ENCODE results near the gene ORM1.

ORM1 gene

DNA sequence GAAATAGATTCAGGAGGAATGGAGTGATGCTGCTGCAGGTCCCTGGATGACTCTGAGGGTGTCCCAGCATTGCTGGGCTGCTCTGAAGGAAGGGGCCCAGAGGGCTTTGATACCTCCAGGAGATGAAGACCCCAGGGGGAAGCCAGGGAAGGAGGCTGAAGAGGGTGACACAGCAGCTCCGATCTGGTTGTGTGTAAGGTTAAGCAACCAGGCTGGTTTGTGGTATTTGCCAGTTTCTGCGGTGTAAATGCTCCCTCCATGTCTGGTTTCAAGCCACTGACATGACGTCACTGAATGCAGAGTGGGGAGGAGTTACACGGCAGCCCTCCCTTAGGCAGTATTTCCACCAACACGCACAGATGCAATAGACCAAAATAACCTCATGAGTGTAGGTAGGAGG lies 40.0 kb upstream of the ORM1 start:
- no peak for TF ChIP-seq CTCF (IDR thresholded peaks at IDR 0.05; ENCODE audit: borderline replicate concordance, insufficient read depth, low read depth, low read length)
- H3K4me3 ChIP-seq (ENCODE audit: low read depth, low read length) = no peak overlapping the region

GRCh38 chr9:114283551-114284111 lies 39.3 kb upstream of the ORM1 start:
- TF ChIP-seq CTCF (IDR thresholded peaks at IDR 0.05; ENCODE audit: borderline replicate concordance, insufficient read depth, low read depth, low read length) = no peak
- H3K4me3 ChIP-seq (ENCODE audit: low read depth, low read length) = no peak overlapping the region

DNA sequence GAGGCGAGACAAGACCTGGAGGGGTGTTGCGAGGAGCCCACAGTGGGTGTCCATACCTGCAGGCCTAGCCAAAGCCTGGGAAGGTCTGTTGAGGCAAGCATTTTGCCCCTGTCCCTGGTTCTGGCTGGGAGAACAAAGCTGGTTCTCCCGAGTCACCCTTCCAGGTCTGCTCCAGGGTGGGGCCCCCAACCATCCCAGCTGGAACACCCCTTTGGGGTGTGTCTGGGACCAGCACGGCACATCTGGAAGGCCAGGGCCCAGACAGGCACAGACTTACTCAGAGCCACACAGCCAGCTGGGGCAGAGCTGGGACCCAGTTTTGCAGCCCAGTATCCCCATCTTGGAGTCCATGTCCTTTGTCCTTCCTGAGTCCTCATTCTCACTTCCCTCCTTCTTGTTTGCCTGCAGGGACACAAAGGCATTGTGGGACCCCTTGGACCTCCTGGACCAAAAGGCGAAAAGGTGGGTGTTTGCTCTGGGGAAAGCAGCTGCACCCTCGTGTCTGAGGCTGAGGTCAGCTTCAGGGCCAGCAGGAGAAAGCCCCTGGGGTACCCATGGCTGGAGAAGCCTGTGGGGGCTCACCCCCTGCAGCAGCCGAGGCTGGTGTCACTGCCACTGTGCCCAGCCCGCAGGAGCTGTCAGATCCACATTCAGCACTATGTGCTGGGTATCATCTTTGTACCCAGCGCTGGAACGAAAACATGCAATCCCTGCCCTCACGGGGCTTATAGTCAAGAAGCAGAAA lies 38.4 kb upstream of the ORM1 start:
- H3K4me3 ChIP-seq (ENCODE audit: low read depth, low read length) = no peak overlapping the region

GRCh38 chr9:114285166-114285867 lies 37.6 kb upstream of the ORM1 start:
- no peak for TF ChIP-seq CTCF (IDR thresholded peaks at IDR 0.05; ENCODE audit: borderline replicate concordance, insufficient read depth, low read depth, low read length)
- no peak overlapping the region for H3K4me3 ChIP-seq (ENCODE audit: low read depth, low read length)

More for the DNA sequence above, 38.4 kb upstream of the ORM1 start:
- TF ChIP-seq CTCF (IDR thresholded peaks at IDR 0.05; ENCODE audit: borderline replicate concordance, insufficient read depth, low read depth, low read length) = no peak

GRCh38 chr9:114286146-114286679 lies 36.7 kb upstream of the ORM1 start:
- TF ChIP-seq CTCF (IDR thresholded peaks at IDR 0.05; ENCODE audit: borderline replicate concordance, insufficient read depth, low read depth, low read length) = no peak
- H3K4me3 ChIP-seq (ENCODE audit: low read depth, low read length) = no peak overlapping the region

GRCh38 chr9:114287001-114287762 lies 35.7 kb upstream of the ORM1 start:
- no peak overlapping the region for H3K4me3 ChIP-seq (ENCODE audit: low read depth, low read length)
- TF ChIP-seq CTCF (IDR thresholded peaks at IDR 0.05; ENCODE audit: borderline replicate concordance, insufficient read depth, low read depth, low read length) = no peak

Measured in GM12875 (cell line).